HEK293 (cell line): Measurements from ENCODE around the gene GANAB.

Experiments
- HOXC10 ChIP-seq: sonication (generic); formaldehyde crosslinking; IDR thresholded peaks from 2 replicates; pipeline ENCODE4 v1.8.1; 2023; ENCODE audit warnings: mild to moderate bottlenecking, missing genetic modification reagents
- KLF1 ChIP-seq: fragments of 450-650 bp; formaldehyde crosslinking; IDR thresholded peaks from 2 replicates; pipeline ENCODE4 v1.5.1; 2016; ENCODE audit warnings: missing biosample characterization, missing genetic modification characterization
- MZF1 ChIP-seq: fragments of 450-650 bp; formaldehyde crosslinking; IDR thresholded peaks from 2 replicates; pipeline ENCODE4 v1.5.1; 2017; ENCODE audit warnings: missing biosample characterization, missing genetic modification characterization, borderline replicate concordance
- PRDM1 ChIP-seq: fragments of 450-650 bp; formaldehyde crosslinking; IDR thresholded peaks from 2 replicates; pipeline ENCODE4; 2016; ENCODE audit warnings: missing biosample characterization, missing genetic modification characterization
- SETDB1 ChIP-seq: IDR thresholded peaks from one replicate; pipeline ENCODE4 v1.6.1; 2017; ENCODE audit warnings: mild to moderate bottlenecking, low read length, moderate library complexity, mixed read lengths; ENCODE audit not compliant: insufficient read length
- ZFP37 ChIP-seq: fragments of 450-650 bp; formaldehyde crosslinking; IDR thresholded peaks from 2 replicates; pipeline ENCODE4 v1.5.1; 2016; ENCODE audit warnings: missing biosample characterization, missing genetic modification characterization
- ZIC2 ChIP-seq: fragments of 450-650 bp; formaldehyde crosslinking; IDR thresholded peaks from 2 replicates; pipeline ENCODE4 v1.5.1; 2016; ENCODE audit warnings: missing biosample characterization, missing genetic modification characterization
- ZNF133 ChIP-seq: fragments of 450-650 bp; formaldehyde crosslinking; IDR thresholded peaks from 2 replicates; pipeline ENCODE4 v1.5.1; 2016; ENCODE audit warnings: missing biosample characterization, missing genetic modification characterization
- ZNF138 ChIP-seq: fragments of 450-650 bp; formaldehyde crosslinking; IDR thresholded peaks from 2 replicates; pipeline ENCODE4 v1.5.1; 2016; ENCODE audit warnings: missing biosample characterization, missing genetic modification characterization, borderline replicate concordance
- ZNF157 ChIP-seq: fragments of 450-650 bp; formaldehyde crosslinking; IDR thresholded peaks from 2 replicates; pipeline ENCODE4 v1.5.1; 2016; ENCODE audit warnings: missing biosample characterization, missing genetic modification characterization
- ZNF2 ChIP-seq: fragments of 450-650 bp; formaldehyde crosslinking; IDR thresholded peaks from 2 replicates; pipeline ENCODE4 v1.5.1; 2016; ENCODE audit warnings: missing biosample characterization, missing genetic modification characterization
- ZNF223 ChIP-seq: fragments of 450-650 bp; formaldehyde crosslinking; IDR thresholded peaks from 2 replicates; pipeline ENCODE4 v1.5.1; 2016; ENCODE audit warnings: missing biosample characterization, missing genetic modification characterization
- ZNF266 ChIP-seq: fragments of 450-650 bp; formaldehyde crosslinking; IDR thresholded peaks from 2 replicates; pipeline ENCODE4 v1.5.1; 2016; ENCODE audit warnings: missing biosample characterization, missing genetic modification characterization, low read depth
- ZNF350 ChIP-seq: fragments of 450-650 bp; formaldehyde crosslinking; IDR thresholded peaks from 2 replicates; pipeline ENCODE4 v1.5.0; 2017; ENCODE audit warnings: missing biosample characterization, mild to moderate bottlenecking, missing genetic modification characterization
- ZNF544 ChIP-seq: fragments of 450-650 bp; formaldehyde crosslinking; IDR thresholded peaks from 2 replicates; pipeline ENCODE4 v1.5.0; 2017; ENCODE audit warnings: missing biosample characterization, missing genetic modification characterization
- ZNF560 ChIP-seq: fragments of 450-650 bp; formaldehyde crosslinking; IDR thresholded peaks from 2 replicates; pipeline ENCODE4 v1.5.1; 2017; ENCODE audit warnings: missing biosample characterization, missing genetic modification characterization, borderline replicate concordance
- ZNF624 ChIP-seq: fragments of 450-650 bp; formaldehyde crosslinking; IDR thresholded peaks from 2 replicates; pipeline ENCODE4 v1.5.1; 2017; ENCODE audit warnings: missing biosample characterization, missing genetic modification characterization
- ZNF629 ChIP-seq: fragments of 450-650 bp; formaldehyde crosslinking; IDR thresholded peaks from 2 replicates; pipeline ENCODE4 v1.5.1; 2017; ENCODE audit warnings: missing biosample characterization, missing genetic modification characterization
- ZNF76 ChIP-seq: fragments of 450-650 bp; formaldehyde crosslinking; IDR thresholded peaks from 2 replicates; pipeline ENCODE4; 2016; ENCODE audit warnings: low read depth, missing biosample characterization, missing genetic modification characterization, borderline replicate concordance
- ZNF776 ChIP-seq: fragments of 450-650 bp; formaldehyde crosslinking; IDR thresholded peaks from 2 replicates; pipeline ENCODE4 v1.5.0; 2017; ENCODE audit warnings: missing biosample characterization, missing genetic modification characterization, borderline replicate concordance
- ZNF791 ChIP-seq: fragments of 450-650 bp; formaldehyde crosslinking; IDR thresholded peaks from 2 replicates; pipeline ENCODE4 v1.5.1; 2016; ENCODE audit warnings: missing biosample characterization, missing genetic modification characterization
- ZNF792 ChIP-seq: fragments of 450-650 bp; formaldehyde crosslinking; IDR thresholded peaks from 2 replicates; pipeline ENCODE4 v1.5.1; 2016; ENCODE audit warnings: missing biosample characterization, missing genetic modification characterization
- ZNF830 ChIP-seq: fragments of 450-650 bp; IDR thresholded peaks from 2 replicates; pipeline ENCODE4 v1.5.0; 2018; ENCODE audit warnings: missing biosample characterization, missing genetic modification characterization, low read depth, mild to moderate bottlenecking, moderate library complexity
- ZSCAN16 ChIP-seq: fragments of 450-650 bp; formaldehyde crosslinking; IDR thresholded peaks from 2 replicates; pipeline ENCODE4 v1.5.1; 2016; ENCODE audit warnings: missing biosample characterization, missing genetic modification characterization
- ZSCAN30 ChIP-seq: fragments of 450-650 bp; IDR thresholded peaks from 2 replicates; pipeline ENCODE4 v1.5.1; 2018; ENCODE audit warnings: missing biosample characterization, mild to moderate bottlenecking, missing genetic modification characterization, moderate library complexity
- TF ChIP-seq, protein P1 (sequence below): IDR thresholded peaks from 2 replicates; pipeline ENCODE4 v1.6.1; 2011; ENCODE audit warnings: mild to moderate bottlenecking, low read depth, low read length, borderline replicate concordance
- TF ChIP-seq, protein P2 (sequence below): fragments of 450-650 bp; formaldehyde crosslinking; IDR thresholded peaks from 2 replicates; pipeline ENCODE4 v1.5.1; 2016; ENCODE audit warnings: missing biosample characterization, missing genetic modification characterization, low read depth
- TF ChIP-seq, protein P3 (sequence below): fragments of 450-650 bp; formaldehyde crosslinking; IDR thresholded peaks from 2 replicates; pipeline ENCODE4 v1.5.1; 2016; ENCODE audit warnings: missing biosample characterization, missing genetic modification characterization
- TF ChIP-seq, protein P4 (sequence below): fragments of 450-650 bp; formaldehyde crosslinking; IDR thresholded peaks from 2 replicates; pipeline ENCODE4 v1.5.1; 2017; ENCODE audit warnings: missing biosample characterization, missing genetic modification characterization
- TF ChIP-seq, protein P5 (sequence below): fragments of 450-650 bp; formaldehyde crosslinking; IDR thresholded peaks from 2 replicates; pipeline ENCODE4 v1.5.1; 2016; ENCODE audit warnings: missing biosample characterization, missing genetic modification characterization, borderline replicate concordance
- TF ChIP-seq, protein P6 (sequence below): fragments of 450-650 bp; formaldehyde crosslinking; IDR thresholded peaks from 2 replicates; pipeline ENCODE4 v1.5.1; 2017; ENCODE audit warnings: missing biosample characterization, missing genetic modification characterization

Gene GANAB

DNA sequence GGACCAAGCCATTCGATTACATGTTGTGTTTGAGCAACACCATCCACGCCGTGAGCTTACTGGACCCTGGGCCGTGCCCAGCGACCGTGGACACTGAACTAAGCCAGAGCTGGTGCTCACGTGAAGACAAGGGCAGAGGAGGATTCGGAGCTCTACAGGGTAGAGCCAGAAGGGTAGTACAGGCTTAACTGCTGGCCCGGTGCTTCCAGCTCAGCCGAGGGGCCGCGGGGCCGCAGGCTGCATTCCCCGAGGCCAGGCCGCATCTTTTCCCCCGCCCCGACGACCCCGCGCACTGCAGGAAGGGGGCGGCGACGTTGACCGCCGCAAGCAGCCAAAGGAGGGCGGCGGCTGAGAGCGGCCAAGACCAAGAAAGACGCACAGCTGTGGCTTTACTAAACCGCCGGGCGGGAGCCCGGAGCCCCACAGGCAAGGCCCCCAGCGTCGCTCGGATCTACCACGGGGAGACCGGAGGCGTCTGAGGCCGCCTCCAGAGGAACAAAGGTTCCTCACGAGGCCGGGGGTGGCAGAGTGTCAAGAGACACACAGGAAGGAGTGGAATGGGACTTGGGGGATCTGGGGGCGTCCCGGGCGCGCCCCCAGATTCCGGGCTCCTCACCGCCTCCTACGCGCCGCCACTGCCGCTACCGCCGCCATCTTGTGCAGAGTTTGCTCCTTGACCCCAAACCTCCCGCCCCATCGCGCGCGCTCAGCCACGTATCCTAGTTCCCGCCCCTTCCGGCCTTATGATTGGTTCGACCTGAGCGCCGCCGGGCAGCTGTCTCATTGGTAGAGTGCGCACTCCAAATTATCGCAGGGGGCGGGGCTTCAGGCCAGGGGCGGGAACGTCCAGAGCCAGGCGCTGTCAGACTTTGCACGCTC lies at the start of gene GANAB (continued):
- TF ChIP-seq, protein P1, sequence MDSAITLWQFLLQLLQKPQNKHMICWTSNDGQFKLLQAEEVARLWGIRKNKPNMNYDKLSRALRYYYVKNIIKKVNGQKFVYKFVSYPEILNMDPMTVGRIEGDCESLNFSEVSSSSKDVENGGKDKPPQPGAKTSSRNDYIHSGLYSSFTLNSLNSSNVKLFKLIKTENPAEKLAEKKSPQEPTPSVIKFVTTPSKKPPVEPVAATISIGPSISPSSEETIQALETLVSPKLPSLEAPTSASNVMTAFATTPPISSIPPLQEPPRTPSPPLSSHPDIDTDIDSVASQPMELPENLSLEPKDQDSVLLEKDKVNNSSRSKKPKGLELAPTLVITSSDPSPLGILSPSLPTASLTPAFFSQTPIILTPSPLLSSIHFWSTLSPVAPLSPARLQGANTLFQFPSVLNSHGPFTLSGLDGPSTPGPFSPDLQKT, result no peak
- TF ChIP-seq HOXC10 (CRISPR knock-in tag) (no peak), ZNF2 (tag by site-specific recombination) (no peak), ZNF76 (tag by site-specific recombination) (no peak), KLF1 (tag by site-specific recombination) (no peak), ZNF138 (no peak), MZF1 (tag by site-specific recombination) (no peak), ZNF791 (tag by site-specific recombination) (no peak), ZNF157 (tag by site-specific recombination) (no peak), ZNF830 (tag by site-specific recombination) (no peak), SETDB1 (no peak), ZNF350 (tag by site-specific recombination) (no peak), ZNF544 (no peak), ZNF133 (no peak), ZNF629 (tag by site-specific recombination) (peak; percentile 31; the same call in 1 of the 2 replicates), ZNF624 (tag by site-specific recombination) (no peak), ZNF776 (tag by site-specific recombination) (no peak), ZSCAN30 (tag by site-specific recombination) (peak; percentile 54; the same call in 1 of the 2 replicates), ZIC2 (no peak), ZSCAN16 (no peak), PRDM1 (tag by site-specific recombination) (no peak), ZNF560 (tag by site-specific recombination) (no peak), ZFP37 (no peak), ZNF223 (tag by site-specific recombination) (no peak), ZNF792 (no peak), ZNF266 (tag by site-specific recombination) (no peak)
- TF ChIP-seq, protein P2, sequence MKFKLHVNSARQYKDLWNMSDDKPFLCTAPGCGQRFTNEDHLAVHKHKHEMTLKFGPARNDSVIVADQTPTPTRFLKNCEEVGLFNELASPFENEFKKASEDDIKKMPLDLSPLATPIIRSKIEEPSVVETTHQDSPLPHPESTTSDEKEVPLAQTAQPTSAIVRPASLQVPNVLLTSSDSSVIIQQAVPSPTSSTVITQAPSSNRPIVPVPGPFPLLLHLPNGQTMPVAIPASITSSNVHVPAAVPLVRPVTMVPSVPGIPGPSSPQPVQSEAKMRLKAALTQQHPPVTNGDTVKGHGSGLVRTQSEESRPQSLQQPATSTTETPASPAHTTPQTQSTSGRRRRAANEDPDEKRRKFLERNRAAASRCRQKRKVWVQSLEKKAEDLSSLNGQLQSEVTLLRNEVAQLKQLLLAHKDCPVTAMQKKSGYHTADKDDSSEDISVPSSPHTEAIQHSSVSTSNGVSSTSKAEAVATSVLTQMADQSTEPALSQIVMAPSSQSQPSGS (tag by site-specific recombination), result no peak
- TF ChIP-seq, protein P3, sequence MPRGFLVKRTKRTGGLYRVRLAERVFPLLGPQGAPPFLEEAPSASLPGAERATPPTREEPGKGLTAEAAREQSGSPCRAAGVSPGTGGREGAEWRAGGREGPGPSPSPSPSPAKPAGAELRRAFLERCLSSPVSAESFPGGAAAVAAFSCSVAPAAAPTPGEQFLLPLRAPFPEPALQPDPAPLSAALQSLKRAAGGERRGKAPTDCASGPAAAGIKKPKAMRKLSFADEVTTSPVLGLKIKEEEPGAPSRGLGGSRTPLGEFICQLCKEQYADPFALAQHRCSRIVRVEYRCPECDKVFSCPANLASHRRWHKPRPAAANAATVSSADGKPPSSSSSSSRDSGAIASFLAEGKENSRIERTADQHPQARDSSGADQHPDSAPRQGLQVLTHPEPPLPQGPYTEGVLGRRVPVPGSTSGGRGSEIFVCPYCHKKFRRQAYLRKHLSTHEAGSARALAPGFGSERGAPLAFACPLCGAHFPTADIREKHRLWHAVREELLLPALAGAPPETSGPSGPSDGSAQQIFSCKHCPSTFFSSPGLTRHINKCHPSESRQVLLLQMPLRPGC (tag by site-specific recombination), result peak; percentile 65; the same call in 1 of the 2 replicates
- TF ChIP-seq, protein P4, sequence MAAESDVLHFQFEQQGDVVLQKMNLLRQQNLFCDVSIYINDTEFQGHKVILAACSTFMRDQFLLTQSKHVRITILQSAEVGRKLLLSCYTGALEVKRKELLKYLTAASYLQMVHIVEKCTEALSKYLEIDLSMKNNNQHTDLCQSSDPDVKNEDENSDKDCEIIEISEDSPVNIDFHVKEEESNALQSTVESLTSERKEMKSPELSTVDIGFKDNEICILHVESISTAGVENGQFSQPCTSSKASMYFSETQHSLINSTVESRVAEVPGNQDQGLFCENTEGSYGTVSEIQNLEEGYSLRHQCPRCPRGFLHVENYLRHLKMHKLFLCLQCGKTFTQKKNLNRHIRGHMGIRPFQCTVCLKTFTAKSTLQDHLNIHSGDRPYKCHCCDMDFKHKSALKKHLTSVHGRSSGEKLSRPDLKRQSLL (tag by site-specific recombination), result no peak
- TF ChIP-seq, protein P5, sequence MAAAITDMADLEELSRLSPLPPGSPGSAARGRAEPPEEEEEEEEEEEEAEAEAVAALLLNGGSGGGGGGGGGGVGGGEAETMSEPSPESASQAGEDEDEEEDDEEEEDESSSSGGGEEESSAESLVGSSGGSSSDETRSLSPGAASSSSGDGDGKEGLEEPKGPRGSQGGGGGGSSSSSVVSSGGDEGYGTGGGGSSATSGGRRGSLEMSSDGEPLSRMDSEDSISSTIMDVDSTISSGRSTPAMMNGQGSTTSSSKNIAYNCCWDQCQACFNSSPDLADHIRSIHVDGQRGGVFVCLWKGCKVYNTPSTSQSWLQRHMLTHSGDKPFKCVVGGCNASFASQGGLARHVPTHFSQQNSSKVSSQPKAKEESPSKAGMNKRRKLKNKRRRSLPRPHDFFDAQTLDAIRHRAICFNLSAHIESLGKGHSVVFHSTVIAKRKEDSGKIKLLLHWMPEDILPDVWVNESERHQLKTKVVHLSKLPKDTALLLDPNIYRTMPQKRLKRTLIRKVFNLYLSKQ, result no peak
- TF ChIP-seq, protein P6, sequence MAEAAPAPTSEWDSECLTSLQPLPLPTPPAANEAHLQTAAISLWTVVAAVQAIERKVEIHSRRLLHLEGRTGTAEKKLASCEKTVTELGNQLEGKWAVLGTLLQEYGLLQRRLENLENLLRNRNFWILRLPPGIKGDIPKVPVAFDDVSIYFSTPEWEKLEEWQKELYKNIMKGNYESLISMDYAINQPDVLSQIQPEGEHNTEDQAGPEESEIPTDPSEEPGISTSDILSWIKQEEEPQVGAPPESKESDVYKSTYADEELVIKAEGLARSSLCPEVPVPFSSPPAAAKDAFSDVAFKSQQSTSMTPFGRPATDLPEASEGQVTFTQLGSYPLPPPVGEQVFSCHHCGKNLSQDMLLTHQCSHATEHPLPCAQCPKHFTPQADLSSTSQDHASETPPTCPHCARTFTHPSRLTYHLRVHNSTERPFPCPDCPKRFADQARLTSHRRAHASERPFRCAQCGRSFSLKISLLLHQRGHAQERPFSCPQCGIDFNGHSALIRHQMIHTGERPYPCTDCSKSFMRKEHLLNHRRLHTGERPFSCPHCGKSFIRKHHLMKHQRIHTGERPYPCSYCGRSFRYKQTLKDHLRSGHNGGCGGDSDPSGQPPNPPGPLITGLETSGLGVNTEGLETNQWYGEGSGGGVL, result no peak
